Bronchial epithelial cell (primary cell): ENCODE measurements around the gene XPR1. TPM values are rescaled to one million over a fixed set of nuclear protein-coding genes. Genes with fewer than 3 reads are reported as not detected.

Experiments used
- DNase-seq: peaks from one replicate; pipeline ENCODE4 v3.0.0-alpha.2; 2010; ENCODE audit warnings: low read depth
- FAIRE-seq: peaks from 2 replicates; lab custom pipeline; 2011; peaks lifted over from hg19 to GRCh38; lab: Jason Lieb, UNC
- H3K27me3 ChIP-seq: 2 replicates; pipeline ENCODE4 v1.5.1; 2011; ENCODE audit warnings: low read length; ENCODE audit not compliant: control insufficient read depth, insufficient read depth
- H3K36me3 ChIP-seq: 2 replicates; pipeline ENCODE4 v1.5.1; 2011; ENCODE audit warnings: low read length; ENCODE audit not compliant: control insufficient read depth, insufficient read depth
- H3K4me3 ChIP-seq: 2 replicates; pipeline ENCODE4 v1.5.1; 2011; ENCODE audit warnings: mild to moderate bottlenecking, low read depth, low read length, control low read depth
- total RNA-seq: library from RNA; depleted of rRNA; stranded (reverse); fragments of >200 nt; gene quantifications from 2 replicates; pipeline ENCODE4 v1.2.1, GENCODE V29; 2014
- TF ChIP-seq, protein P1 (sequence below): IDR thresholded peaks from 2 replicates; pipeline ENCODE4 v1.5.1; 2011; ENCODE audit warnings: mild to moderate bottlenecking, moderate library complexity, low read length, control low read depth, inconsistent platforms; ENCODE audit not compliant: insufficient read depth, severe bottlenecking

Gene XPR1
- total RNA-seq, 1 donor from 2014 or later: 35.0 TPM

DNA sequence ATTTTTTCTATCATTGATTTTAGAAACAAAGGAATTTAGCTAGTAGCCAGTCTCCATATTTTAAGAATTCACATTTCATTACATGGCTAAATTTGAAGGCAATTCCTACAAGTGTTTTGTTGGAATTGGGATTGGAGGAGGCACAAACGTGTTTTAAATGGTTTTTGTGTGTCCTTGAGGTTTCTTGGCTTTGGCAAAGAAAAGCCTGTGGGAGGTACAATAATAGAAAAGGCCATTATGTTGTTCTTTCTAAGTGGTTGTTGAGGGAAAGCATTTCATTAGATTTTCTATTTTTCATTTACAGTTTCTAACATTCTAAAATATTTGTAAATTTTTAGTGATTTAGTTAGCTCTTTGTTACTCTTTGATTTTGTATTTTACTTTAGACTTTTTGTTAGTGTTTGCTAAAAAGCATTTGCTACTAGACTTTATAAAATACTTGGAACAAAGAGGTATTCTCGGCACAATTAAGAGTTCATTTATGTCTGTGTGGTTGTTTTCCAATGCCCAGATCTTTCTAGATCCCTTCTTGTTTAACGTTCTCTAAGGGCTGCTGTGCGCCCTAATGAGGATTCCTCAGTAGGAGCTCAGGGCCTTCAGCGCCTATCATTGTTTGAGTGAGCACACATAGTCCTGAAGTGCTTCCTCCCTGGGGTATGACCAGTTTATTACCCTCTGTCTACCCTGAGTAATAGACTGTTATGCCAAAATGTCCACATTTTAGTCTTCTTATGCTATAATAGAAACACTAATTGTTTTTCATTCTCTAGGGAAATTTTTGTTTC is 210.9 kb downstream of the XPR1 start:
- Histone ChIP-seq H3K36me3 (no peaks in the 10 kb centered on the region), H3K27me3 (no peaks in the 10 kb centered on the region), H3K4me3 (no peak overlapping the region)
- FAIRE-seq (no peak), DNase-seq (no peak)
- TF ChIP-seq, protein P1, sequence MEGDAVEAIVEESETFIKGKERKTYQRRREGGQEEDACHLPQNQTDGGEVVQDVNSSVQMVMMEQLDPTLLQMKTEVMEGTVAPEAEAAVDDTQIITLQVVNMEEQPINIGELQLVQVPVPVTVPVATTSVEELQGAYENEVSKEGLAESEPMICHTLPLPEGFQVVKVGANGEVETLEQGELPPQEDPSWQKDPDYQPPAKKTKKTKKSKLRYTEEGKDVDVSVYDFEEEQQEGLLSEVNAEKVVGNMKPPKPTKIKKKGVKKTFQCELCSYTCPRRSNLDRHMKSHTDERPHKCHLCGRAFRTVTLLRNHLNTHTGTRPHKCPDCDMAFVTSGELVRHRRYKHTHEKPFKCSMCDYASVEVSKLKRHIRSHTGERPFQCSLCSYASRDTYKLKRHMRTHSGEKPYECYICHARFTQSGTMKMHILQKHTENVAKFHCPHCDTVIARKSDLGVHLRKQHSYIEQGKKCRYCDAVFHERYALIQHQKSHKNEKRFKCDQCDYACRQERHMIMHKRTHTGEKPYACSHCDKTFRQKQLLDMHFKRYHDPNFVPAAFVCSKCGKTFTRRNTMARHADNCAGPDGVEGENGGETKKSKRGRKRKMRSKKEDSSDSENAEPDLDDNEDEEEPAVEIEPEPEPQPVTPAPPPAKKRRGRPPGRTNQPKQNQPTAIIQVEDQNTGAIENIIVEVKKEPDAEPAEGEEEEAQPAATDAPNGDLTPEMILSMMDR: no peak

DNA sequence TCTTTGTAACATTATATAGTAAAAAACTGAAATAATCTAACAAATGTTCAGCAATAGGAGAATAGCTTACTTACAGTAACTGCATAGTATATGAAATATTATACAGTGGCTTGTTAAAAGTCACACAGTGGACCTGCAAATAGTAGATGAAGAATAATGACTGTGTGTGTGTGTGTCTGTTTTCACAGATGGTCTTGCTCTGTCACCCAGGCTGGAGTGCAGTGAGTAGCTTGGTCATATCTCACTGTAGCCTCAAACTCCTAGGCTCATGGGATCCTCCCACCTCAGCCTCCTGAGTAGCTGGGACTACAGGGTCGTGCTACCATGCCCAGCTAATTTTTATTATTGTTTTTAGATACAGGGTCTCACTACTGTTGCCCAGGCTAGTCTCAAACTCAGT is 213.5 kb downstream of the XPR1 start:
- FAIRE-seq (no peak), DNase-seq (no peak)
- Histone ChIP-seq H3K36me3 (no peaks in the 10 kb centered on the region), H3K27me3 (no peaks in the 10 kb centered on the region), H3K4me3 (no peak overlapping the region)
- TF ChIP-seq, protein P1: no peak

DNA sequence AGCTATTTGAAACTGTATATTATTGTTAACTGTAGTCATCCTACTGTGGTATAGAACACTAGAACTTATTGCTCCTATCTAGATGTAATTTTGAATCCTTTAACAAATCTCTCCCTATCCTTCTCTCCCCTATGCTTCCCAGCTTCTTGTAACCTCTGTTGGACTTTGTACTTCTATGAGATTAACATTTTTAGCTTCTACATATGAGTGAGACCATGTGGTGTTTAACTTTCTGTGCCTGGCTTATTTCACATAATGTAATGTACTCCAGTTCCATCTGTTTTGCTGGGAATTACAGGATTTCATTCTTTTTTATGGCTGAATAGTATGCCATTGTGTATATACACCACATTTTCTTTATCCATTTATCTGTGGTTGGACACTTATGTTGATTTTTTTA is 216.4 kb downstream of the XPR1 start:
- H3K4me3 ChIP-seq: no peak overlapping the region
- no peaks in the 10 kb centered on the region for H3K36me3 ChIP-seq
- FAIRE-seq (no peak), DNase-seq (no peak)
- TF ChIP-seq, protein P1: no peak
- no peaks in the 10 kb centered on the region for H3K27me3 ChIP-seq

DNA sequence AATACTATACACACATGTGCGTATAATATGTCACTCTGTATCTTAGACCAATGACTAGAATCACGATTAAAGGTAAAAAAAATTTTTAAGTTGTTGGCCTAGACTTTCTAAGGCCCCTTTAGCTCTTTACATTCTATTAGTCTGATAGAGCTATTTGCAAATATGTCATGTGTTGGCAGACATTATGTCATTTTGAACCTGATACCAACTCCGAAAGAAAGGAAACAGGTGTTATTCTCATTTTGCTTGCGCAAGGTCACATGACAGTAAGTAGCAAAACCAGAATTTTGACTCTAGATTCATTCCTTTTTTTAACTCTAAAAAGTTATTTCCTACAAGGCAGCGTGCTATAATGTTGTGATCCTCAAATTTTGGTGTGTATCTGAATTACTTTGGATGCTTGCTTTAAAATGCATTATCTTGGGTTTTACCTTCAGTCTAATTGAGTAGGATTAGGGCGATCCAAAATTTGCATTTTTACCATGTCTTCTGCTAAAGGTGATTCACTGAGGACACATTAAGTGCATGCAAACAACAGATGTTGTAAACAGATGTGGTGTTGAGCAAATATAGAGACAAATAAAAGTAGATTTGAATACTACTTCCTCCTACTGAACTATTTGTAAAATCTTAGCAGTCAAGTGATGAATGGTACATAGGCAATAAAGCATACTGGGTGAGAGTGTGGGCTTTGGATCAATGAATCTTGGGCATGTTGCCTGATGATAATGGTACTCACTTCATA is 217.4 kb downstream of the XPR1 start:
- Histone ChIP-seq H3K27me3 (no peaks in the 10 kb centered on the region), H3K4me3 (no peak overlapping the region), H3K36me3 (no peaks in the 10 kb centered on the region)
- TF ChIP-seq, protein P1: no peak
- peak; percentile 31 for DNase-seq
- no peak for FAIRE-seq

DNA sequence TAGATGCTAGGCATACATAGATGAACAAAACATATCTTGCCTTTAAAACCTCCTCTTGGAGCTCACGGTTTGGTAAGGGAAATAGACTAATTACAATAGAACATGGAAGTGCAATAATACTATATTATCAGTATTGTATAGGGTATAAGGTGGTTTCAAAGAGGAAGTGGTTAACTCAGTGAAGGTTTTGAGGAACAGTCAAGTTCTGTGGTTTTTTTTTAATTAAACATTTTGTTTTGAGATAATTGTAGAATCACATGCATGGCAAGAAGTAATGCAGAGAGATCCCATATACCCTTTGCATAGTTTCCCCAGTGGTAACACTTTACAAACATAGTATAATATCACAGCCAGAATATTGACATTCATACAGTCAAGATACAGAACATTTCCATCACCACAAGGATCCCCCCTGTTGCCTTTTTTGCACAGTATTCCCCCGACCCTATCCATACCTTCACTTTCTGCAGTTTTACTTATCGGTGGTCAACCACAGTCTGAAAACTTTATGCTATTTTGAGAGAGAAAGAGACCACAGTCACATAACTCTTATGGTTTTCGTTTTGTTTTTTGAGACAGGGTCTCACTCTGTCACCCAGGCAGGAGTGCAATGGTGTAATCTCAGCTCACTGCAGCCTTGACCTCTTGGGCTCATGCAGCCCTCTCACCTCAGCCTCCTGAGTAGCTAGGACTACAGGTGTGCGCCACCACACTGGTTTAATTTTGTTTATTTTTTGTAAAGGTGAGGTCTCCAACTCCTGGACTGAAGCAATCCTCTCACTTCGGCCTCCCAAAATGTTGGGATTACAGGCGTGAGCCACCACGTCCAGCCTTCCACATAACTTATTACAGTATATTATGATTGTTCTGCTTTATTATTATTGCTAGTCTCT is 220.4 kb downstream of the XPR1 start:
- FAIRE-seq: no peak
- Histone ChIP-seq H3K27me3 (no peaks in the 10 kb centered on the region), H3K36me3 (no peaks in the 10 kb centered on the region), H3K4me3 (no peak overlapping the region)
- TF ChIP-seq, protein P1: no peak
- no peak for DNase-seq
